IPS DF 6.9 (cell line): ENCODE data around the gene DCX.

Source experiments
- DNase-seq: peaks from one replicate; pipeline ENCODE4 v3.0.0-alpha.2; 2013; ENCODE audit warnings: low read depth, low spot score
- H3K27ac ChIP-seq: one replicate; pipeline ENCODE4 v1.5.1; 2013; ENCODE audit warnings: low read length, control low read depth
- H3K27me3 ChIP-seq: 2 replicates; pipeline ENCODE4 v1.6.1; 2013; ENCODE audit warnings: mild to moderate bottlenecking, low read length; ENCODE audit not compliant: control insufficient read depth, insufficient read depth
- H3K36me3 ChIP-seq: 2 replicates; pipeline ENCODE4 v1.6.1; 2013; ENCODE audit warnings: low read length; ENCODE audit not compliant: control insufficient read depth, insufficient read depth
- H3K4me1 ChIP-seq: 2 replicates; pipeline ENCODE4 v1.6.1; 2013; ENCODE audit warnings: low read length; ENCODE audit not compliant: control insufficient read depth, insufficient read depth
- H3K4me3 ChIP-seq: 2 replicates; pipeline ENCODE4 v1.5.1; 2013; ENCODE audit warnings: mild to moderate bottlenecking, low read length
- H3K9me3 ChIP-seq: 2 replicates; pipeline ENCODE4 v1.6.1; 2013; ENCODE audit warnings: low read length, inconsistent platforms; ENCODE audit not compliant: control insufficient read depth, insufficient read depth
- WGBS: extraction: QIAGEN DNeasy Blood & Tissue Kit; methylation state at CpG from one replicate; pipeline ENCODE4 v1.1.7; 2013; ENCODE audit warnings: mixed read lengths, missing lambda C conversion rate; ENCODE audit not compliant: insufficient read length, insufficient coverage; 5-methylcytosine and 5-hydroxymethylcytosine counted together

The DCX gene

GRCh38 chrX:111411983-111412382, at the start of gene DCX:
Gene DCX, minus strand, starts transcription at chrX:111412192. Its CDS starts 1,794 bp downstream, at chrX:111410398.
- H3K36me3 ChIP-seq, result no peaks in the 10 kb centered on the region
- H3K9me3 ChIP-seq, result no peaks in the 10 kb centered on the region
- H3K4me3 ChIP-seq, result no peak within 1 kb of the TSS
- no CpG with 5 or more reads among the region's 3 CpGs for WGBS
- no peak within 1 kb of the TSS for H3K27ac ChIP-seq
- peaks cover 1% of the 10 kb centered on the region; the same call in 1 of the 2 replicates for H3K4me1 ChIP-seq
- H3K27me3 ChIP-seq, result no peaks in the 10 kb centered on the region
- DNase-seq, result peak; percentile 4

- no peak overlapping the region for H3K4me3 ChIP-seq
- H3K27me3 ChIP-seq, result no peaks in the 10 kb centered on the region
- no peaks in the 10 kb centered on the region for H3K9me3 ChIP-seq
- DNase-seq, result no peak
- H3K36me3 ChIP-seq, result no peaks in the 10 kb centered on the region
- no peaks in the 10 kb centered on the region; the same call in 1 of the 2 replicates for H3K4me1 ChIP-seq
- H3K27ac ChIP-seq, result no peak overlapping the region
Measured at GRCh38 chrX:111460607-111461006, 48.6 kb upstream of the DCX start.

GRCh38 chrX:111447298-111447697, 35.3 kb upstream of the DCX start:
- H3K4me3 ChIP-seq, result no peak overlapping the region
- no peaks in the 10 kb centered on the region for H3K27me3 ChIP-seq
- peak; percentile 11 for DNase-seq
- H3K9me3 ChIP-seq, result no peaks in the 10 kb centered on the region
- H3K27ac ChIP-seq, result no peak overlapping the region
- H3K36me3 ChIP-seq, result no peaks in the 10 kb centered on the region
- WGBS, result no CpG with 5 or more reads among the region's 3 CpGs
- no peaks in the 10 kb centered on the region for H3K4me1 ChIP-seq

- Histone ChIP-seq H3K9me3 (no peaks in the 10 kb centered on the region), H3K27me3 (no peaks in the 10 kb centered on the region), H3K27ac (no peak overlapping the region), H3K4me1 (no peaks in the 10 kb centered on the region), H3K4me3 (no peak overlapping the region), H3K36me3 (no peaks in the 10 kb centered on the region)
- WGBS, result no CpG with 5 or more reads among the region's 3 CpGs
- DNase-seq, result no peak
Measured at GRCh38 chrX:111445485-111445884, 33.5 kb upstream of the DCX start.

- H3K4me3 ChIP-seq, result no peak overlapping the region
- H3K27ac ChIP-seq, result no peak overlapping the region
- H3K36me3 ChIP-seq, result no peaks in the 10 kb centered on the region
- DNase-seq, result no peak
- no peaks in the 10 kb centered on the region for H3K27me3 ChIP-seq
- no CpG with 5 or more reads among the region's 6 CpGs for WGBS
- H3K9me3 ChIP-seq, result no peaks in the 10 kb centered on the region
- H3K4me1 ChIP-seq, result no peaks in the 10 kb centered on the region
Measured at GRCh38 chrX:111444881-111445280, 32.9 kb upstream of the DCX start.

- Histone ChIP-seq H3K36me3 (no peaks in the 10 kb centered on the region), H3K27ac (no peak overlapping the region), H3K4me1 (no peaks in the 10 kb centered on the region), H3K9me3 (no peaks in the 10 kb centered on the region), H3K4me3 (no peak overlapping the region), H3K27me3 (no peaks in the 10 kb centered on the region)
- no peak for DNase-seq
- WGBS, result no CpG with 5 or more reads among the region's 1 CpG
Measured at GRCh38 chrX:111443946-111444345, 32.0 kb upstream of the DCX start.

- Histone ChIP-seq H3K27ac (no peak overlapping the region), H3K4me1 (no peaks in the 10 kb centered on the region), H3K27me3 (no peaks in the 10 kb centered on the region), H3K9me3 (no peaks in the 10 kb centered on the region), H3K36me3 (no peaks in the 10 kb centered on the region), H3K4me3 (no peak overlapping the region)
- no CpG with 5 or more reads among the region's 2 CpGs for WGBS
- no peak for DNase-seq
Measured at GRCh38 chrX:111442791-111443190, 30.8 kb upstream of the DCX start.

- Histone ChIP-seq H3K4me3 (no peak overlapping the region), H3K27me3 (no peaks in the 10 kb centered on the region)
- DNase-seq, result no peak
Measured at GRCh38 chrX:111435469-111435868, 23.5 kb upstream of the DCX start.

GRCh38 chrX:111431001-111431400, 19.0 kb upstream of the DCX start:
- no CpG with 5 or more reads among the region's 2 CpGs for WGBS

More at GRCh38 chrX:111435469-111435868, 23.5 kb upstream of the DCX start:
- no peaks in the 10 kb centered on the region for H3K4me1 ChIP-seq
- H3K9me3 ChIP-seq, result no peaks in the 10 kb centered on the region
- whole genome bisulfite sequencing, result no CpG with 5 or more reads among the region's 1 CpG
- H3K27ac ChIP-seq, result no peak overlapping the region
- H3K36me3 ChIP-seq, result no peaks in the 10 kb centered on the region

GRCh38 chrX:111411557-111411956, 435 bp downstream of the DCX start:
- WGBS, result no CpG with 5 or more reads among the region's 2 CpGs
- Histone ChIP-seq H3K9me3 (no peaks in the 10 kb centered on the region), H3K4me3 (no peak overlapping the region), H3K27ac (no peak overlapping the region), H3K36me3 (no peaks in the 10 kb centered on the region), H3K27me3 (no peaks in the 10 kb centered on the region), H3K4me1 (peaks cover 1% of the 10 kb centered on the region; the same call in 1 of the 2 replicates)
- no peak for DNase-seq

More at GRCh38 chrX:111431001-111431400, 19.0 kb upstream of the DCX start:
- no peaks in the 10 kb centered on the region for H3K27me3 ChIP-seq
- H3K36me3 ChIP-seq, result no peaks in the 10 kb centered on the region
- no peaks in the 10 kb centered on the region for H3K4me1 ChIP-seq
- no peaks in the 10 kb centered on the region for H3K9me3 ChIP-seq
- H3K27ac ChIP-seq, result no peak overlapping the region
- H3K4me3 ChIP-seq, result no peak overlapping the region
- no peak for DNase-seq

GRCh38 chrX:111410590-111411078, 1.4 kb downstream of the DCX start:
- no peak for DNase-seq
- WGBS, result no CpG with 5 or more reads among the region's 2 CpGs
- H3K27me3 ChIP-seq, result no peaks in the 10 kb centered on the region
- no peak overlapping the region for H3K4me3 ChIP-seq
- no peaks in the 10 kb centered on the region for H3K36me3 ChIP-seq
- peaks cover 1% of the 10 kb centered on the region; the same call in 1 of the 2 replicates for H3K4me1 ChIP-seq
- no peak overlapping the region for H3K27ac ChIP-seq
- H3K9me3 ChIP-seq, result no peaks in the 10 kb centered on the region
